ENCODE measurements around the gene CNEP1R1. TPM values are rescaled to one million over a fixed set of nuclear protein-coding genes. Genes with fewer than 3 reads are reported as not detected.

Gene CNEP1R1
- total RNA-seq, 1 experiment from 2014 or later = 14.6 TPM

DNA sequence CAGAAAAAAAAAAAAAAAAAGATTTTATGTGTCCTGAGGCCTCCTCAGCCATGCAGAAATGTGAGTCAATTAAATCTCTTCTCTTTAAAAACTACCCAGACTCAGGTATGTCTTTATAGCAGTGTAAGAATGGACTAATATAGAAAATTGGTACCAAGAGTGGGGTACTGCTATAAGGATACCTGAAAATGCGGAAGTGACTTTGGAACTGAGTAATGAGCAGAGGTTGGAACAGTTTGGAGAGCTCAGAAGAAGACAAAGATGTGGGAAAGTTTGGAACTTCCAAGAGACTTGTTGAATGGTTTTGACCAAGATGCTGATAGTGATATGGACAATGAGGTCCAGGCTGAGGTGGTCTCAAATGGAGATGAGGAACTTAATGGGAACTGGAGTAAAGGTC lies 17.3 kb upstream of the CNEP1R1 start:
- no peaks in the 10 kb centered on the region for H4K20me1 ChIP-seq (ENCODE audit: insufficient read depth)
- no peak overlapping the region for H3K4me2 ChIP-seq (ENCODE audit: low read length)
- BruUV-seq (replicated peaks) = no TSS peak
- H3K4me1 ChIP-seq (ENCODE audit: control insufficient read depth in 1 of 2, insufficient read depth in 2 of 2, low read length in 2 of 2) = no peaks in the 10 kb centered on the region
- no peak overlapping the region for H2AFZ ChIP-seq (ENCODE audit: low read depth, low read length, poor library complexity, severe bottlenecking)
- DNase-seq (ENCODE audit: low read depth, low spot score) = no peak
- no peak overlapping the region for H3K4me3 ChIP-seq (replicated peaks in 1 of 2; ENCODE audit: low read depth in 1 of 2, low read length in 2 of 2)
- RAD21 ChIA-PET (ENCODE audit: low non-redundant PET in 1 of 2, low total read pairs in 2 of 2, uncharacterized antibody in 2 of 2, unreplicated experiment in 2 of 2) = no interaction called here
- H3K79me2 ChIP-seq (ENCODE audit: insufficient read depth, low read length) = no peaks in the 10 kb centered on the region
- POLR2A ChIA-PET = no interaction called here
- CTCF ChIA-PET = no interaction called here
- no peaks in the 10 kb centered on the region for H3K9me3 ChIP-seq (ENCODE audit: control insufficient read depth in 1 of 2, insufficient read depth in 1 of 2, low read depth in 1 of 2, low read length in 2 of 2)
- no peaks in the 10 kb centered on the region for H3K9me2 ChIP-seq (ENCODE audit: insufficient read depth)
- TF ChIP-seq ELF1 (IDR thresholded peaks at IDR 0.05; ENCODE audit: borderline replicate concordance, low read depth) = no peak
- no peak for TF ChIP-seq CTCF (IDR thresholded peaks at IDR 0.05 in 2 of 3, conservative IDR thresholded peaks at IDR 0.05 in 1 of 3; ENCODE audit: borderline replicate concordance in 1 of 3, insufficient read depth in 1 of 3, low read depth in 2 of 3, low read length in 2 of 3)
- TF ChIP-seq FOSL1 (IDR thresholded peaks at IDR 0.05; ENCODE audit: low read depth) = no peak
- no peak for TF ChIP-seq TCF7L2 (IDR thresholded peaks at IDR 0.05; ENCODE audit: borderline replicate concordance, extremely low read depth, insufficient read depth, insufficient read length)
- no peak for TF ChIP-seq EGR1 (IDR thresholded peaks at IDR 0.05; ENCODE audit: low read depth)
- no peak for TF ChIP-seq RAD21 (IDR thresholded peaks at IDR 0.05; ENCODE audit: low read depth)
- TF ChIP-seq EZH2phosphoT487 (IDR thresholded peaks at IDR 0.05; ENCODE audit: borderline replicate concordance) = no peak
- TF ChIP-seq EZH2 (IDR thresholded peaks at IDR 0.05) = no peak
- no peak for TF ChIP-seq POLR2A (IDR thresholded peaks at IDR 0.05; ENCODE audit: borderline replicate concordance, extremely low read depth, insufficient read depth, insufficient read length)
- no peak for TF ChIP-seq CBX3 (IDR thresholded peaks at IDR 0.05; ENCODE audit: low read depth)
- TF ChIP-seq CEBPB (IDR thresholded peaks at IDR 0.05; ENCODE audit: low read depth) = no peak
- TF ChIP-seq ZNF274 (IDR thresholded peaks at IDR 0.05; ENCODE audit: low read depth, low read length) = no peak
- TF ChIP-seq SRF (IDR thresholded peaks at IDR 0.05; ENCODE audit: low read depth) = no peak
- no peak for TF ChIP-seq SP1 (IDR thresholded peaks at IDR 0.05; ENCODE audit: low read depth)
- no peak for TF ChIP-seq JUND (IDR thresholded peaks at IDR 0.05)
- TF ChIP-seq, protein P1, sequence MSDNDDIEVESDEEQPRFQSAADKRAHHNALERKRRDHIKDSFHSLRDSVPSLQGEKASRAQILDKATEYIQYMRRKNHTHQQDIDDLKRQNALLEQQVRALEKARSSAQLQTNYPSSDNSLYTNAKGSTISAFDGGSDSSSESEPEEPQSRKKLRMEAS (IDR thresholded peaks at IDR 0.05) = no peak
- TF ChIP-seq REST (IDR thresholded peaks at IDR 0.05; ENCODE audit: low read depth) = no peak
- no peak for TF ChIP-seq ZBTB33 (IDR thresholded peaks at IDR 0.05; ENCODE audit: extremely low read depth, insufficient replicate concordance, low read length)
- TF ChIP-seq YY1 (IDR thresholded peaks at IDR 0.05; ENCODE audit: extremely low read depth, insufficient replicate concordance, low read depth, low read length) = no peak
- intact Hi-C loops (cut with micrococcal nuclease) = no loop called here
- H3K36me3 ChIP-seq (ENCODE audit: control insufficient read depth in 1 of 2, insufficient read depth in 2 of 2, low read length in 2 of 2) = no peaks in the 10 kb centered on the region
- no peak for ATAC-seq
- no peaks in the 10 kb centered on the region; the same call in 1 of the 2 replicates for H3K27me3 ChIP-seq (ENCODE audit: insufficient read depth, low read length)
- H3K27ac ChIP-seq (ENCODE audit: low read depth, low read length) = no peak overlapping the region
- no peak overlapping the region for H3K9ac ChIP-seq (ENCODE audit: low read length)

Data from HCT116 (cell line).